ENCODE results near the gene IHH.

GRCh38 chr2:219018726-219019125, 42.0 kb downstream of the IHH start:
- TF ChIP-seq CTCF (IDR thresholded peaks at IDR 0.05) (no peak), POLR2A (IDR thresholded peaks at IDR 0.05; ENCODE audit: low read depth) (no peak), POLR2AphosphoS5 (IDR thresholded peaks at IDR 0.05) (no peak)

All from esophagus muscularis mucosa (tissue), 3 donors.